Stomach smooth muscle (tissue), 2 donors: ENCODE data around the gene YAP1.
"Not testable (repeated sequence)": the region's sequence is repeated elsewhere in the genome, so short reads cannot be mapped to it uniquely, and the experiment has no call there.

Experiments
- H3K27ac ChIP-seq: one replicate; pipeline ENCODE4 v1.7.0; 2013; ENCODE audit warnings: mild to moderate bottlenecking, low read length, inconsistent platforms
- H3K27me3 ChIP-seq, 2 donors: one replicate each; pipeline ENCODE4 v1.7.0; 2013; ENCODE audit warnings: low read length in 2 of 2; ENCODE audit not compliant: insufficient read depth in 2 of 2, control insufficient read depth in 1 of 2
- H3K36me3 ChIP-seq, 2 donors: one replicate each; pipeline ENCODE4 v1.7.0; 2013; ENCODE audit warnings: low read length in 2 of 2; ENCODE audit not compliant: control insufficient read depth in 2 of 2, insufficient read depth in 2 of 2
- H3K4me1 ChIP-seq: one replicate; pipeline ENCODE4 v1.7.0; 2013; ENCODE audit warnings: low read length; ENCODE audit not compliant: control insufficient read depth, insufficient read depth
- H3K4me3 ChIP-seq, 2 donors: one replicate each; pipeline ENCODE4 v1.7.0; 2013; ENCODE audit warnings: low read length in 2 of 2
- H3K9ac ChIP-seq, 2 donors: one replicate each; pipeline ENCODE4 v1.7.0; 2013; ENCODE audit warnings: low read length in 2 of 2, mild to moderate bottlenecking in 1 of 2
- H3K9me3 ChIP-seq, 2 donors: one replicate each; pipeline ENCODE4 v1.7.0; 2013; ENCODE audit warnings: low read length in 2 of 2; ENCODE audit not compliant: control insufficient read depth in 2 of 2
- donor health status: healthy.
- donor health status: Pancreatic carcinoma.

YAP1 gene

DNA sequence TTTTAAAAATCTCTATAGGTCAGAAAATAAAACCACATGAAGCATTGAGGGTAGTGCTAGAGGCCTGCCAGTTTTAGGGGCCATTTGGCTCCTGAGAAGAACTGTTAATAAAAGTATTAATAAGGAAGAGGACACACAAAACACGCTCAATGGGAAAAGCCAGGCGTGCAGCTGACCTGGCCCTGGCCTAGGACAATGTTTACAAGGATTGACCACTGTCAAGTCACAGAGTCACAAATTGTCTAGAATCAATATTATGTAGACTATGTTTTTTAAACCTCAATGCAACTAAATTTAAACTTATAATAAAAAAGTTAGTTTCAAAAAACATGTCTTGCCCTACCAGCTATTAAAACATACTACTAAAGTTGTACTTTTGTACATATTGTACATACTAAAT lies 89.4 kb downstream of the YAP1 start:
- Histone ChIP-seq H3K27me3 (no peaks in the 10 kb centered on the region), H3K4me1 (no peaks in the 10 kb centered on the region), H3K36me3 (no peaks in the 10 kb centered on the region), H3K27ac (no peak overlapping the region), H3K4me3 (no peak overlapping the region), H3K9me3 (no peaks in the 10 kb centered on the region), H3K9ac (no peak overlapping the region)

- H3K27me3 ChIP-seq, H3K36me3 ChIP-seq, H3K4me3 ChIP-seq, H3K4me1 ChIP-seq, H3K9ac ChIP-seq, H3K27ac ChIP-seq, H3K9me3 ChIP-seq: not testable (repeated sequence)
Measured at GRCh38 chr11:102200325-102200724, 90.1 kb downstream of the YAP1 start.

GRCh38 chr11:102201776-102202175 lies 91.5 kb downstream of the YAP1 start:
- Histone ChIP-seq H3K9ac (no peak overlapping the region), H3K27me3 (no peaks in the 10 kb centered on the region), H3K4me1 (no peaks in the 10 kb centered on the region), H3K9me3 (no peaks in the 10 kb centered on the region), H3K36me3 (peaks cover 5% of the 10 kb centered on the region in 2 donors), H3K4me3 (no peak overlapping the region), H3K27ac (no peak overlapping the region)

DNA sequence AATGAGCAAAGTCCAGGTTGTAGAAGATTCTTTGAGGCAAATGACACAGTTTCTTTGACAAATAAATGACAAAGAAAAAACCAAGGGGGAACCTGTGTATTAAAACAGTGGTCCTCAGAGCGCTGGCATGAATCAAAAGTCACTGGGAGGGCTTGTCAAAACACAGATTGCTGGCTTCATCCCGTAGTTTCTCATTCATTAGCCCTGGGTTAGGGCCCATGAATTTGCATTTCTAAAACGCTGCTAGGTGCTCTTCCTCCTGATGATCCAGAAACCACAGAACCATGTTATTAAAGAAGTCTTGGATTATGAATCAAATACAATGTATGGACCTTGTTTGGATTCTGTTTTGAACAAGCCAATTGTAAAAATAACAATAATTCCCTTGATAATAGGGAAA lies 92.7 kb downstream of the YAP1 start:
- peaks cover 5 to 9% of the 10 kb centered on the region in 2 donors for H3K36me3 ChIP-seq
- no peaks in the 10 kb centered on the region for H3K4me1 ChIP-seq
- H3K9ac ChIP-seq, result no peak overlapping the region
- no peaks in the 10 kb centered on the region for H3K9me3 ChIP-seq
- H3K27me3 ChIP-seq, result no peaks in the 10 kb centered on the region
- H3K27ac ChIP-seq, result no peak overlapping the region
- no peak overlapping the region for H3K4me3 ChIP-seq

DNA sequence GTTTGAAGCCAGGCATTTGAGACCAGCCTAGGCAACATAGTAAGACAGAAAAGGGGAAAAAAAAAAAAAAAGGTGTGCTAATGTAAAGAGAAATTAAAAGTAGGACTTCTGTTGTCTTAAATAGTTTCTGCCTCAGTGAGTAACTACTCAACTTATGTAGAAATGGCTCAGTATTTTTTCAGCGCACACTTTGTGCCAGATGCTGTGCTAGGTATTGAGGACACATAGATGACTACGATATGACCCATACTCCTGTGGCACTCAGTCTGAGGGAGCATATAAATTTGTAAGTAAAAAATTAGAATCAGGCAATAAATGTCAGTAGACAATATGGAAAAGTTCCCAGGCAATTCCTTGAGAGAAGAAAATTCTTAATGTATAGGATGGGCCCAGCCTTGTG lies 93.9 kb downstream of the YAP1 start:
- H3K9ac ChIP-seq, result no peak overlapping the region
- H3K9me3 ChIP-seq, result no peaks in the 10 kb centered on the region
- H3K27me3 ChIP-seq, result no peaks in the 10 kb centered on the region
- H3K27ac ChIP-seq, result no peak overlapping the region
- no peaks in the 10 kb centered on the region for H3K4me1 ChIP-seq
- H3K36me3 ChIP-seq, result peaks cover 5 to 9% of the 10 kb centered on the region in 2 donors
- H3K4me3 ChIP-seq, result no peak overlapping the region

- Histone ChIP-seq H3K9me3 (no peaks in the 10 kb centered on the region), H3K27ac (no peak overlapping the region), H3K9ac (no peak overlapping the region), H3K27me3 (no peaks in the 10 kb centered on the region), H3K4me3 (no peak overlapping the region), H3K4me1 (no peaks in the 10 kb centered on the region), H3K36me3 (peaks cover 5 to 9% of the 10 kb centered on the region in 2 donors)
Measured at GRCh38 chr11:102205805-102206204, 95.6 kb downstream of the YAP1 start.

DNA sequence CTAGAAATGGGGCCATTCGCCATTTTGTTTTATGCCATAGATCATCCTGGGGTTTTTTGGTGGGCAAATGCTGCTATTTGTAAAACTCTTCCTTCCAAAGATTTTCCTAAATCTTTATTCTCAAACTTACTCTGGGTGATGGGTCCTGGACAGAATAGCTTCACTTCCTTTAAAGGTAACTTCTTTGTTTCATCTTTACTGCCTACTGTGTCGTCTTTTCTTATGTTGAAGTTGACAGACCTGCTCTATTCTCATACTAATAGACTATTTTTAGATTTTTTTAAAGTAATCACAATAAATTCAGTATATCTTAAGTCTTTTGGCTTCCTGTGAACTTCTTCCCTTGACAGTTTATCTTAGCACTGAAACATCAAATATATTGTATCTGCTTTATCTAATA lies 98.6 kb downstream of the YAP1 start:
- no peaks in the 10 kb centered on the region for H3K4me1 ChIP-seq
- no peak overlapping the region for H3K4me3 ChIP-seq
- no peak overlapping the region for H3K27ac ChIP-seq
- no peaks in the 10 kb centered on the region for H3K27me3 ChIP-seq
- no peak overlapping the region for H3K9ac ChIP-seq
- H3K36me3 ChIP-seq, result peaks cover 5 to 12% of the 10 kb centered on the region in 2 donors
- H3K9me3 ChIP-seq, result no peaks in the 10 kb centered on the region

DNA sequence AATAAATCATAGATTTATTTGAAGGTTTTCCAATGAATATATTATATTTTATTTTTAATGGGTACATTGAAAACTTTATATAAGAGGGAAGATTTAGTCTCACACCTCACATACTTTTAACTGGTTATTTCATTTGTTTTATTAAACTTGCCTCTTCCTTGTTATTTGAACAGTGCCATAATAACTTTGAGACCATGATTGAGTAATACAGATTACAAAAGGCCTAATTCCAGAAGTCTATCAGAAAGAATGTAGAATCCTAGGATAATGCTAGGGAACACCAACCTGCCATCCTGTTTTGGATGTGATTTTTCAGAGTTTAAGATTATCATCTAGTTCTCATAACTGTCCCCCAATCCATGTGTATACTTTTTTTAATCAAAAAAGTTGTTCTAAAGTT lies 104.4 kb downstream of the YAP1 start:
- Histone ChIP-seq H3K27me3 (no peaks in the 10 kb centered on the region), H3K27ac (no peak overlapping the region), H3K4me3 (no peak overlapping the region), H3K9ac (no peak overlapping the region), H3K36me3 (peaks cover 0 to 8% of the 10 kb centered on the region in 2 donors), H3K4me1 (no peaks in the 10 kb centered on the region), H3K9me3 (no peaks in the 10 kb centered on the region)

- Histone ChIP-seq H3K36me3 (peaks cover 0 to 8% of the 10 kb centered on the region in 2 donors), H3K9me3 (no peaks in the 10 kb centered on the region), H3K9ac (no peak overlapping the region), H3K4me3 (no peak overlapping the region), H3K4me1 (no peaks in the 10 kb centered on the region), H3K27ac (no peak overlapping the region), H3K27me3 (no peaks in the 10 kb centered on the region)
Measured at GRCh38 chr11:102216433-102217075, 106.3 kb downstream of the YAP1 start.

GRCh38 chr11:102220728-102221467 lies 110.7 kb downstream of the YAP1 start:
- Histone ChIP-seq H3K4me1 (no peaks in the 10 kb centered on the region), H3K9me3 (no peaks in the 10 kb centered on the region), H3K9ac (no peak overlapping the region), H3K27me3 (no peaks in the 10 kb centered on the region), H3K27ac (no peak overlapping the region), H3K4me3 (no peak overlapping the region), H3K36me3 (peaks cover under 1 to 6% of the 10 kb centered on the region in 2 donors)

DNA sequence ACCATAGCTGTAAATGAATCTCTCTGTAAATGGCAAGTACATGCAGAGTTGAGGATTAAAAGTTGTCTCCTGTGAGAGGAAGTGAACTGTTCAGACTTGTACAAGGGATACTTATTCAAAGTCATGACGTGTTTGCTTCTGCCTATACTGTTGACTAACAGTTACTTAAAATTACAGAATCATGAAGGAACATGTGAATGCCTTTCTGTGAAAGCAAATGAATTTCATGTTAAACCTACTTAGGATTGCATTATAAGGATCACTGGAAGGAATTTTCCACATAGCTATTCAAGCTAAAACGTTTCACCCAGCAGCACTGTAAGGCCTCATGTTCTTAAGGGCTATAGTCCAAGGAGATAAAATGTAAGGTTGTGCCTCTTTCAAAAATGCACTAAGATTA lies 113.6 kb downstream of the YAP1 start:
- Histone ChIP-seq H3K27me3 (no peaks in the 10 kb centered on the region), H3K4me3 (no peak overlapping the region), H3K27ac (no peak overlapping the region), H3K9me3 (no peaks in the 10 kb centered on the region), H3K4me1 (no peaks in the 10 kb centered on the region), H3K9ac (no peak overlapping the region), H3K36me3 (peaks cover 7 to 15% of the 10 kb centered on the region in 2 donors)
